H1 (cell line): Measurements from ENCODE around the gene PHOSPHO1. TPM values are rescaled to one million over a fixed set of nuclear protein-coding genes. Genes with fewer than 3 reads are reported as not detected.

Source experiments
- CTCF ChIA-PET: fragments of 300-600 bp; sonication (Branson Sonifier 250); formaldehyde crosslinking; loops from one replicate; lab custom pipeline; 2021; ENCODE audit not compliant: partially characterized antibody; lab: Charles Lee
- POLR2A ChIA-PET: fragments of 300-600 bp; sonication (Branson Sonifier 250); formaldehyde crosslinking; loops from one replicate; lab custom pipeline; 2021; ENCODE audit warnings: inconsistent platforms; ENCODE audit not compliant: partially characterized antibody; lab: Charles Lee
- DNase-seq, 2 experiments: peaks; one replicate each; pipeline versions ENCODE4 v3.0.0 to v3.0.0-alpha.2; 2010 to 2022; ENCODE audit warnings: low spot score in 2 of 2, low read depth in 1 of 2, mixed read lengths in 1 of 2
- FAIRE-seq: peaks from 2 replicates; lab custom pipeline; 2011; peaks lifted over from hg19 to GRCh38; lab: Jason Lieb, UNC
- H2AFZ ChIP-seq: 2 replicates; pipeline ENCODE4 v1.8.1; 2012; ENCODE audit warnings: low read length, inconsistent platforms
- H2AK5ac ChIP-seq: 2 replicates; pipeline ENCODE4 v1.6.1; 2013; ENCODE audit warnings: low read depth, low read length
- H2BK120ac ChIP-seq: replicated peaks from 2 replicates; pipeline ENCODE3; 2013; ENCODE audit warnings: low read depth, low read length, inconsistent platforms
- H2BK12ac ChIP-seq: 2 replicates; pipeline ENCODE4 v1.6.1; 2013; ENCODE audit warnings: low read depth, low read length
- H2BK15ac ChIP-seq: 2 replicates; pipeline ENCODE4 v1.6.1; 2013; ENCODE audit warnings: low read length
- H2BK20ac ChIP-seq: 2 replicates; pipeline ENCODE4 v1.6.1; 2013; ENCODE audit warnings: low read length
- H2BK5ac ChIP-seq: 2 replicates; pipeline ENCODE4 v1.6.1; 2013; ENCODE audit warnings: low read depth, low read length
- H3K14ac ChIP-seq: 2 replicates; pipeline ENCODE4 v1.6.1; 2013; ENCODE audit warnings: inconsistent platforms; ENCODE audit not compliant: insufficient read length
- H3K18ac ChIP-seq: 2 replicates; pipeline ENCODE4 v1.6.1; 2013; ENCODE audit warnings: low read length; ENCODE audit errors: extremely low read depth
- H3K23ac ChIP-seq: 2 replicates; pipeline ENCODE4 v1.6.1; 2013; ENCODE audit warnings: inconsistent platforms; ENCODE audit not compliant: insufficient read length
- H3K23me2 ChIP-seq: 2 replicates; pipeline ENCODE4 v1.6.1; 2013; ENCODE audit warnings: low read depth, low read length
- H3K27ac ChIP-seq: 2 replicates; pipeline ENCODE4 v1.6.1; 2011; ENCODE audit warnings: low read depth, low read length, inconsistent platforms
- H3K27me3 ChIP-seq, 4 experiments: replicated peaks in 1 of 4; 1 replicate in 1 of 4; 2 replicates in 3 of 4; pipeline versions ENCODE4 v1.6.1 to v1.8.1; 2011 to 2013; ENCODE audit warnings: low read length in 3 of 4, mild to moderate bottlenecking in 3 of 4, inconsistent platforms in 2 of 4, mixed read lengths in 2 of 4, moderate library complexity in 1 of 4; ENCODE audit not compliant: control insufficient read depth in 3 of 4, insufficient read depth in 3 of 4; ENCODE audit errors: extremely low read depth in 1 of 4
- H3K36me3 ChIP-seq, 4 experiments: 2 replicates each; pipeline versions ENCODE4 v1.6.1 to v1.8.1; 2011 to 2013; ENCODE audit warnings: mild to moderate bottlenecking in 4 of 4, low read length in 3 of 4, moderate library complexity in 2 of 4, control low read depth in 1 of 4, inconsistent platforms in 1 of 4; ENCODE audit not compliant: insufficient read depth in 4 of 4, control insufficient read depth in 2 of 4
- H3K4ac ChIP-seq: replicated peaks from 2 replicates; pipeline ENCODE3; 2013; ENCODE audit warnings: low read length, low read depth, mixed read lengths, inconsistent platforms; ENCODE audit not compliant: insufficient read length
- H3K4me1 ChIP-seq, 4 experiments: replicated peaks in 1 of 4; 1 replicate in 1 of 4; 2 replicates in 3 of 4; pipeline versions ENCODE4 v1.6.1 to v1.8.1; 2011 to 2013; ENCODE audit warnings: low read length in 3 of 4, inconsistent platforms in 2 of 4, mixed read lengths in 1 of 4; ENCODE audit not compliant: insufficient read depth in 4 of 4, control insufficient read depth in 3 of 4
- H3K4me2 ChIP-seq, 2 experiments: 2 replicates each; pipeline versions ENCODE4 v1.6.1 to v1.8.1; 2011 to 2013; ENCODE audit warnings: low read depth in 2 of 2, low read length in 2 of 2, control low read depth in 1 of 2, inconsistent platforms in 1 of 2, mild to moderate bottlenecking in 1 of 2; ENCODE audit not compliant: insufficient read depth in 1 of 2
- H3K4me3 ChIP-seq, 4 experiments: fragments of 200-600, 300-600 bp in 1 of 4; sonication (generic), shearing (Covaris generic), sonication (Bioruptor Twin) in 1 of 4; 2 replicates each; pipeline versions ENCODE4 v1.5.1 to v1.8.1; 2011 to 2016; ENCODE audit warnings: low read length in 4 of 4, low read depth in 3 of 4, control low read depth in 2 of 4, inconsistent platforms in 2 of 4, mild to moderate bottlenecking in 2 of 4, mixed read lengths in 1 of 4, moderate library complexity in 1 of 4; ENCODE audit not compliant: insufficient read depth in 2 of 4; ENCODE audit errors: extremely low read depth in 1 of 4
- H3K56ac ChIP-seq: replicated peaks from 2 replicates; pipeline ENCODE3; 2013; ENCODE audit warnings: low read depth, mild to moderate bottlenecking, mixed read lengths, low read length, inconsistent platforms; ENCODE audit not compliant: insufficient read length
- H3K79me1 ChIP-seq: 2 replicates; pipeline ENCODE4 v1.6.1; 2013; ENCODE audit warnings: low read depth, low read length, control low read depth
- H3K79me2 ChIP-seq, 2 experiments: 2 replicates each; pipeline versions ENCODE4 v1.6.1 to v1.8.1; 2012 to 2013; ENCODE audit warnings: low read length in 2 of 2, mild to moderate bottlenecking in 2 of 2, inconsistent platforms in 1 of 2; ENCODE audit not compliant: insufficient read depth in 2 of 2, control insufficient read depth in 1 of 2
- H3K9ac ChIP-seq, 4 experiments: replicated peaks in 1 of 4; 1 replicate in 1 of 4; 2 replicates in 3 of 4; pipeline versions ENCODE4 v1.6.1 to v1.8.1; 2011 to 2013; ENCODE audit warnings: low read depth in 3 of 4, low read length in 3 of 4, control low read depth in 2 of 4, mild to moderate bottlenecking in 2 of 4, moderate library complexity in 2 of 4, inconsistent platforms in 1 of 4; ENCODE audit errors: extremely low read depth in 1 of 4
- H3K9me3 ChIP-seq, 2 experiments: 2 replicates each; pipeline versions ENCODE4 v1.6.1 to v1.8.1; 2012 to 2013; ENCODE audit warnings: mild to moderate bottlenecking in 2 of 2, moderate library complexity in 2 of 2, control low read depth in 1 of 2, inconsistent platforms in 1 of 2, low read depth in 1 of 2, low read length in 1 of 2, mixed read lengths in 1 of 2; ENCODE audit not compliant: insufficient read depth in 2 of 2
- H4K20me1 ChIP-seq, 2 experiments: replicated peaks in 1 of 2; 2 replicates each; pipeline versions ENCODE3 to v1.8.1; 2011 to 2013; ENCODE audit warnings: inconsistent platforms in 2 of 2, low read length in 2 of 2, mild to moderate bottlenecking in 1 of 2; ENCODE audit not compliant: insufficient read depth in 2 of 2, control insufficient read depth in 1 of 2
- H4K5ac ChIP-seq: 2 replicates; pipeline ENCODE4 v1.6.1; 2013; ENCODE audit warnings: low read length, low read depth, mixed read lengths, inconsistent platforms; ENCODE audit not compliant: insufficient read length
- H4K8ac ChIP-seq: 2 replicates; pipeline ENCODE4 v1.8.0; 2013; ENCODE audit warnings: mild to moderate bottlenecking, moderate library complexity, low read length, inconsistent platforms; ENCODE audit not compliant: insufficient read depth; ENCODE audit errors: extremely low read depth
- H4K91ac ChIP-seq: replicated peaks from 2 replicates; pipeline ENCODE3; 2013; ENCODE audit warnings: low read length, mixed read lengths, inconsistent platforms; ENCODE audit not compliant: insufficient read length
- BCL11A ChIP-seq, 2 experiments: IDR thresholded peaks; one replicate each; pipeline ENCODE4 v1.6.1; 2011; ENCODE audit warnings: low read depth in 2 of 2, low read length in 2 of 2, mild to moderate bottlenecking in 2 of 2
- CBX5 ChIP-seq: fragments of 300-800, 300-1000 bp; sonication (generic); IDR thresholded peaks from 2 replicates; pipeline ENCODE4 v1.7.1; 2016; ENCODE audit warnings: antibody characterized with exemption, low read length, low read depth
- CTBP2 ChIP-seq: IDR thresholded peaks from 2 replicates; pipeline ENCODE4 v1.7.0; 2011; ENCODE audit warnings: borderline replicate concordance, mild to moderate bottlenecking, moderate library complexity, mixed read lengths, low read length; ENCODE audit not compliant: insufficient read depth, insufficient read length
- EZH2 ChIP-seq: fragments of 200-600 bp; sonication (generic); IDR thresholded peaks from 2 replicates; pipeline ENCODE4 v1.7.1; 2012; ENCODE audit warnings: low read depth, mild to moderate bottlenecking, moderate library complexity, low read length, inconsistent platforms; ENCODE audit not compliant: severe bottlenecking
- JUN ChIP-seq: IDR thresholded peaks from 2 replicates; pipeline ENCODE4 v1.6.1; 2011; ENCODE audit warnings: low read depth, mild to moderate bottlenecking, improper control_type of control experiment, low read length
- POLR2AphosphoS5 ChIP-seq: IDR thresholded peaks from 2 replicates; pipeline ENCODE4 v1.6.1; 2011; ENCODE audit warnings: low read depth, low read length
- RXRA ChIP-seq: IDR thresholded peaks from 2 replicates; pipeline ENCODE4 v1.6.1; 2011; ENCODE audit warnings: low read depth, mild to moderate bottlenecking, low read length, moderate library complexity; ENCODE audit not compliant: insufficient read depth
- SAP30 ChIP-seq: fragments of 300-600 bp; sonication (generic); IDR thresholded peaks from 2 replicates; pipeline ENCODE4 v1.7.1; 2012; ENCODE audit warnings: low read length, moderate library complexity, mild to moderate bottlenecking, inconsistent platforms; ENCODE audit not compliant: insufficient read depth, insufficient replicate concordance
- TCF12 ChIP-seq: IDR thresholded peaks from 2 replicates; pipeline ENCODE4 v1.6.1; 2011; ENCODE audit warnings: low read depth, mild to moderate bottlenecking, low read length
- TEAD4 ChIP-seq: IDR thresholded peaks from 2 replicates; pipeline ENCODE4 v1.6.1; 2012; ENCODE audit warnings: low read depth, low read length, inconsistent platforms, mixed read lengths
- WGBS, 2 experiments: shearing (Covaris generic) in 1 of 2; methylation state at CpG; one replicate each; pipeline versions ENCODE4 v1.1.6 to v1.1.7; 2013 to 2015; ENCODE audit warnings: low lambda C conversion rate in 2 of 2, mixed read lengths in 2 of 2, inconsistent platforms in 1 of 2, low coverage in 1 of 2, missing lambda C conversion rate in 1 of 2; ENCODE audit not compliant: insufficient replicate concordance in 2 of 2, insufficient coverage in 1 of 2, insufficient read length in 1 of 2; ENCODE audit errors: extremely low coverage in 1 of 2, missing lambda C conversion rate in 1 of 2; 5-methylcytosine and 5-hydroxymethylcytosine counted together
- polyA plus RNA-seq, 7 experiments: library from polyadenylated mRNA; depleted of rRNA in 3 of 7; stranded (reverse) in 5 of 7; unstranded in 2 of 7; fragments of >200 nt in 5 of 7; fragments of 200-250 nt in 2 of 7; gene quantifications; 1 replicate in 5 of 7; 2 replicates in 1 of 7; 4 replicates in 1 of 7; pipeline versions ENCODE4 v1.2.1 to v1.2.3, GENCODE V29; 2011 to 2013; ENCODE audit warnings: missing spikeins in 2 of 7, mixed read lengths in 2 of 7
- total RNA-seq: library from RNA; stranded (reverse); fragmentation: NEBNext Ultra II Directional; extraction: Animal tissue kit (Norgen Biotek cat#: 25700); gene quantifications from 2 replicates; pipeline ENCODE4 v1.2.1, GENCODE V29; 2021
- TF ChIP-seq, protein P1 (sequence below): IDR thresholded peaks from 2 replicates; pipeline ENCODE4 v1.6.1; 2012; ENCODE audit warnings: inconsistent platforms
- TF ChIP-seq, protein P2 (sequence below): IDR thresholded peaks from 2 replicates; pipeline ENCODE4 v1.6.1; 2011; ENCODE audit warnings: low read depth, mild to moderate bottlenecking, low read length; ENCODE audit not compliant: insufficient read depth

PHOSPHO1 gene
- total and polyA plus RNA-seq, 2 of the 8 experiments (the other 6 are each of a cell fraction or from before 2014, with no cell fraction given): 0.34 to 0.45 TPM

DNA sequence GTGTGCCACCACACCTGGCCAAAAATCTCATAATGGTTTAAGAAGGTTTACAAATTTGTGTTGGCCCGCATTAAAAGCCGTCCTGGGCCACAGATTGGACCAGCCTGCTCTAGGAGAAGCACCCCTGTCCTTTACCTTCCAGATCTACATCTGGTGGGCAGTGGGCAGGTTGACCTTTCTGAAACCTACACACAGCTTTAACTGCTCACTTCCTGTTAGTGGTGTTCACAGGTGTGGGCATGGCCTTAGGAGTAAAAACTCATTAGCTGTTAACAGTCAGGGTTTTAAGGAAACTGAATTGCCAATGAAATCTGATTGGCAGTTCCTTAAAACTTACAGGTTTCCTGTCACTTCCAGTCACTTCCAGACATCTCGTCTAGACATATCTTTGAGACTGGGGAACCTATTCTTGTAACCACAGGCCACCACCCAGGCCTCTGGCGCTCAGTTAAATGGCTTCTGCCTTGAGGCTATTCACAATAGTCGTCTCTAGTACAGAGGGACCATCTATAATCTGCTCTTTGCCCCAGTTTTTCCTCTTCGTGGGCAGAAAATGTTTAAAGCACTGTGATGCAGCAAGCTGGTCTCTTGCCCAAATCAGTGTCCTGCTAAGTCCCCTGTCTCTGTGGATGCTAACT, 49.5 kb downstream of the PHOSPHO1 start:
- Histone ChIP-seq H2BK12ac (no peak overlapping the region), H2BK15ac (no peak overlapping the region), H2AFZ (no peak overlapping the region), H3K79me2 (no peaks in the 10 kb centered on the region), H3K9ac (no peak overlapping the region), H2BK120ac (no peak overlapping the region), H3K4me3 (no peak overlapping the region), H3K4me1 (no peaks in the 10 kb centered on the region), H2BK5ac (no peak overlapping the region), H3K79me1 (no peaks in the 10 kb centered on the region), H3K27ac (no peak overlapping the region), H3K14ac (no peak overlapping the region), H2BK20ac (no peak overlapping the region), H3K9me3 (peaks cover 7 to 14% of the 10 kb centered on the region in 2 experiments), H3K27me3 (no peaks in the 10 kb centered on the region), H3K36me3 (no peaks in the 10 kb centered on the region), H3K23ac (no peak overlapping the region), H4K8ac (no peak overlapping the region), H3K4me2 (no peak overlapping the region), H3K18ac (no peak overlapping the region), H3K56ac (no peak overlapping the region), H4K91ac (no peak overlapping the region), H4K5ac (no peak overlapping the region), H4K20me1 (no peaks in the 10 kb centered on the region), H3K4ac (no peak overlapping the region), H3K23me2 (no peaks in the 10 kb centered on the region), H2AK5ac (no peak overlapping the region)
- POLR2A ChIA-PET: interaction anchor here (0.6 to 1.8 kb wide), 2 partner anchors 19 to 236 kb away, joined by 3 to 5 read pairs; partner anchors contain the start of gene SNF8
- DNase-seq: no peak
- 85% methylated on average over 6 of the region's 6 CpGs; no CpG with 5 or more reads in 1 of the 2 experiments for WGBS, 2 experiments
- CTCF ChIA-PET: interaction anchor here (0.7 to 4.6 kb wide), 16 partner anchors 9 to 109 kb away, joined by 3 to 35 read pairs (median 6); no protein-coding TSS in a partner anchor
- no peak for FAIRE-seq
- TF ChIP-seq RXRA (no peak), BCL11A (IDR thresholded peaks at IDR 0.05; ENCODE audit: low read depth in 2 of 2, low read length in 2 of 2) (no peak), SAP30 (no peak), CBX5 (no peak), JUN (no peak), TEAD4 (no peak), EZH2 (no peak), CTBP2 (no peak), TCF12 (no peak), POLR2AphosphoS5 (no peak)
- TF ChIP-seq, protein P1, sequence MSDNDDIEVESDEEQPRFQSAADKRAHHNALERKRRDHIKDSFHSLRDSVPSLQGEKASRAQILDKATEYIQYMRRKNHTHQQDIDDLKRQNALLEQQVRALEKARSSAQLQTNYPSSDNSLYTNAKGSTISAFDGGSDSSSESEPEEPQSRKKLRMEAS: no peak
- TF ChIP-seq, protein P2, sequence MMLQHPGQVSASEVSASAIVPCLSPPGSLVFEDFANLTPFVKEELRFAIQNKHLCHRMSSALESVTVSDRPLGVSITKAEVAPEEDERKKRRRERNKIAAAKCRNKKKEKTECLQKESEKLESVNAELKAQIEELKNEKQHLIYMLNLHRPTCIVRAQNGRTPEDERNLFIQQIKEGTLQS: no peak
